GF-D8 (cell line): Measurements from ENCODE around the gene TMEM258.
A peak's percentile ranks its signal among the peaks of the same experiment; 100 is the strongest.

ENCODE experiments used
- DNase-seq: peaks from one replicate; lab custom pipeline; 2025; lab: John Stamatoyannopoulos, UW

The TMEM258 gene

DNA sequence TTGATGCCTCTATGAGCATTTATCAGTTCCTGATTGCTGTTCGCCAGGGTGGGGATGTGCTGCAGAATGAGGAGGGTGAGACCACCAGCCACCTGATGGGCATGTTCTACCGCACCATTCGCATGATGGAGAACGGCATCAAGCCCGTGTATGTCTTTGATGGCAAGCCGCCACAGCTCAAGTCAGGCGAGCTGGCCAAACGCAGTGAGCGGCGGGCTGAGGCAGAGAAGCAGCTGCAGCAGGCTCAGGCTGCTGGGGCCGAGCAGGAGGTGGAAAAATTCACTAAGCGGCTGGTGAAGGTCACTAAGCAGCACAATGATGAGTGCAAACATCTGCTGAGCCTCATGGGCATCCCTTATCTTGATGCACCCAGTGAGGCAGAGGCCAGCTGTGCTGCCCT is 3.1 kb upstream of the TMEM258 start:
- no peak for DNase-seq

DNA sequence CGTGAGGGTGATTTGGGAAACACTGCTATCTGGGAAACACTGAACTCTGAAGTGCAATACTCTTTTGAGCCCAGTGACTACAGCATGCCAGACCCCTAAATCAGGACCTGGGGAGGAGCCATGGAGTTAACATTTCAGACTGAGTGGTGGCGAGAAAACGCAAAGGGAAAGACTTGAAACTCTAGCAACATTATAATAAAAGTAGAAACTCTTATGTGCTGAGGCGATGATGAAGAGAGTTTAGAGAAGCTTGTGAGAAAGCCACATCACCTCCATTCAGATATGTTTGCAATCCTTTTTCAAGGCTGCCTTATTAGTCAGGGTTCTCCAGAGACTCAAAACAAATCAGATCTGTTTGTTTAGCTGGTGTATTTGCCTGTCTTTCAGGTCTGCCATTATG is 2.2 kb upstream of the TMEM258 start:
- DNase-seq, result no peak

DNA sequence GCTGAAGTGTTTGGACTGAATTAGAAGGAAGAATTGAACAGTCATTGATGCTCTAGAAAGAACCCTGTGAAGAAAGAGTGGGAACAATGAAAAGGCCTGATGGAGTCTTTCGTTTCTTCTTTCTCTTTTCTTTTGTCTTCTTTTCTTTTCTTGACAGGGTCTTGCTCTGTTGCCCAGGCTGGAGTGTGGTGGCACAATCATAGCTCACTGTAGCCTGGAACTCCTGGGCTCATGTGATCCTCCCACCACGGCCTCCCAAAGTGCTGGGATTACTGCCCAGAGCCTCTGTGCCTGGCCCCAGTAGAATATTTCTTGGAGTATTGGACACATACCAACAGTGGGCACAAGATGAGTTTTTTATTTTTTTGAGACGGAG is 1.4 kb upstream of the TMEM258 start:
- no peak for DNase-seq

DNA sequence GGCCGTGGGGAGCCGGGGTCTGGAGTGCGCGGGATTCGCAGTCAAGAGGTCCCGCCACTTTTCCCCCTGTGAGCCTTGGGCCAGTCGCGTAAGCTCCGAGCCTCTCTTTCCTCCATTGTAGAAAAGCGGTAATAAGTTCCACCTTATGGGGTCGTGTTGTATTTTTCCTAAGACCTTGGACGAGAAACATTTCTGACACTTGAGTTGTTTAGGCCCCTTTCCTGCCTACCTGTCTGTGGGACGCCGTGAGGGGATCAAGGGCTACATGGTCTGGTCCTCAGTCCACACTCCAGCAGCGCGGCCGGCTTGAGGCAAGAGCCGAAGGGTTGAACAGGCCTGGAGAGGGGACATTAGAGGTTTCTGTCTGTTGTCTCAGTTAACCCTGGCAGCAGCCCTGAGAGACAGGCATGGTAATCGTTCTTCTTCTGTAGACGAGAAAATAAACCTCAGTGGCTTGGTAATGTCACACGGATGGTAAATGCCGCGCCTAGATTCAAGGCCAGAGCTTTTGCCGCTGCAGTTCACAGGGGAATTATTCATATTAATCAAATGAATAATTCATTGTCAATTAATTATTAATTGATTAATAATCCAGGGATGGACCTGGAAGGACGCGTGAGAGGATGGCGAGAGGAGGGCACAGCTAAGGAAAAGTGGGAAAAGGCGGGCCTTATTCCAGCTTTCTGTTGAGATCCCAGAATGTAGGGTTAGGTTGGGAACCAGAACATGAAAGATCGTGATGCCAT is 857 bp upstream of the TMEM258 start:
- no peak for DNase-seq

DNA sequence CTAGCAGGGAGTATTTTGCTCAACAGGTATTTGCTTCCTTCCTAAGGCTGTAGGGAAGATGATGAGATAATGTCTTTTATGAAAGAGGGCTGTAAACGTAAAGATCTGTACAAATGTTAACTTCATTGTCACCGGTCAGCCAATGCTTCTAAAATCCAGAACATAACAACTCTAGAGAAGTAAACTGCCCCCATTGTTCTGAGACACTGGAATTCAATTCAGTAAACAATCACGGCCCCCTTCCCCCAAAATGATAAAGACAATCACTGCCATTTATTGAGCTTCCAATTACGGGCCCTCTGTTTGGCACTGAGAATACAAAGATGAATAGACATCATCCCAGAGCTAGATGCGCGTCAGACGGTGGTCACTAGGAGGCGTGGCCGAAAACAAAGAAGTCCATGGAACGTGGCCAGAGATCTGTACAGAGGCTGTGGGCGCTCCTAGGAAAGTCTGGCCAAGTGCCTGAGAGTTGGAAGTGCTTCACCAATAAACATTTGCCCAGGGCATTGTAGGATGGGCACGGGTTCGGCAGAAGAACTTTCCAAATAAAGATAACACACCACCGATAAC is 576 bp downstream of the TMEM258 start:
- no peak for DNase-seq

DNA sequence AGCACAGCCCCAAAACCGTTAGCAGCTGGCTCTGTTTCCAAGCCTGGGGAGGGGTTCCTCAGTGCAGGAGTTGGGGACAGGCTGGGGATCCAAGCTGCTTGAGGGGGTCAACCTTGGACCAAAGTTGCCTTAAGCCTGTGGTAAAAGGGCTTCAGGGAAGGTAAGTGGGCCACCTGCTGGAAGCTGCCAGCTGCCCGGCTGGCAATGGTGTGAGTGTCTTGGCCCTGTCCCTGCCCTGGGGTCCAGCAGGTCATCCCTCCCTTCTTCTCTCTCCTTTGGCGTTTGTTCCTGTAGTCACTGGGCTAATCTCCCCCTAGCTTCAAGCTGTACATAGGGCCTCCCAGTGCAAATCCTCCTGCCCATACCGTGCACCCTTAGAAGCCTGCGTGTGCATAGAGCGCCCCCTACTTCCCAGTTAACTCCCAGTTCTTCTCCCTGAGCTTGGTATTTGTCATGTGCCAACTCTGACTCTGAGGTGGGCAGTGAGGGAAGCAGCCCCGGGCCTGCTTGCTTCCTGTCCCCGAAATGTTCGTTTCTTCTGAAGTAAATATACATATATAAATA is 4.4 kb downstream of the TMEM258 start:
- no peak for DNase-seq

DNA sequence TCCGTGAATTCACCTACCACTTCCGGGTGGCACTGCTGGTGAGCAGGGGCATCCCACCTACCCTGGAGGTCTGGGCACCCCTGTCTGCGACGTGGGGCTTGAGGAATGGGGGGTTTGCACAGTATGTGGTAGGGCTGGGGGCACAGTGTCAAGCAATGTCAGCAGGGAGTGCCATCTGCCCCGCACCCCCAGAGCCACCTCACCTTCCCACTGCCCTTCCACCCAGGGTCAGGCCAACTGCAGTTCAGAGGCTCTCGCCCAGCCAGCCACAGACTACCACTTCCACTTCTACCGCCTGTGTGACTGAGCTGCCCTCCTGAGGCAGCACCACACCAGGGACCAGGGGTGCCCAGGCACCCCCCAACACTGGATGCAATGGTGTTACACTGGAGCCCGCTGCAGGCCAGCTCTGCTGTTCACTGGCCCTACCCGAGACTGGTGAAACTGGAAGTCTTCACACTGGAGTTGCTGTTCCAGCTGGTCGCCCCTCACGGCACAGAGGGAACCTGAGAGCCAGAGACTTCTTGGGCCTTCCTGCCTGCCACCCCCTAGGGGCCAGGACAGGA is 6.5 kb downstream of the TMEM258 start:
- no peak for DNase-seq

DNA sequence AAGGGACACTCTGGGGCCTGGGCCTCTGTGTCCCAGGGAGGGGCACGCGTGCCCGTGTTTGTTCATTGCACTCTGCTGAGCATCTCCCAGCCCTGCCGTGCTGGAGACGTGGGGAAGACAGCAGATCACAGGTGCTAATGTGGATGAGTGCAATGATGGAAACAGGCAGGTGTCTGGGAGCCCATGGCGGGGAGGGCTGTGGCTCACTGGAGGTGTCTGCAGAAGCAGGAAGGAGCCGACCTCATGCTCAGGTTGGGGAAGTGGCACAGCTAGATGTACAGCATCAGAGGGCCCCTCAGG is 7.9 kb downstream of the TMEM258 start:
- DNase-seq, result no peak

DNA sequence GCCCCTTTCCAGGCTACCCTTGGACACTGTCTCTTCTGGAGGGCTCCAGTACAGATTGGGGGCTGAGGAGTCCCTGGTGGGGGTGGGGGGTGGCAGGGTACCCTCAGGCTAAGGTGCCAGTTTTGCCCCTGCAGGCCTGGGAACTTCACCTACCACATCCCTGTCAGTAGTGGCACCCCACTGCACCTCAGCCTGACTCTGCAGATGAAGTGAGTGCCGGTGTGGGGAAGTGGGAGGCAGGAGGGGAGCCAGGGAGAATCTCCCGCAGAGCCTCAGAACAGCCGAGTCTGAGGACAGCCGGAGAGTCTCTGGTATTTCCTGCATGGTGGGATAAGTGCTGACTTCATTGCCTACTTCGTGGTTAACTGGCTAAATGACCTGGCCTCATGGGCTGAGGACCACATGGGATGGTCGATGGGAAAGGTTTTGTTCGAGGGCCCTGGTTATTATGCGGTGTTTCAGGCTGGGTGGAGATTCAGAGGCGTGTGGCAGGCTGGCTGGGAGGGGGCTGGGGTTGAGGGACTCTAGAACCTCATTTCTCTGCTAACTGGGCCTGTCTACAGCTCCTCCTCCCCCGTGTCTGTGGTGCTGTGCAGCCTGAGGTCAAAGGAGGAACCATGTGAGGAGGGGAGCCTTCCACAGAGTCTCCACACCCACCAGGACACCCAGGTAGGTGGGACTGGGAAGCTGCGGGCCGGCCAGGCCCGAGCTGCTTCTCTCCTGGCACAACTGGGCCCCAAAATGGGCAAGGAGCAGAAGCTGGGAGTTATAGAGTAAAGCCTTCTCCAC is 8.5 kb downstream of the TMEM258 start:
- DNase-seq, result no peak

DNA sequence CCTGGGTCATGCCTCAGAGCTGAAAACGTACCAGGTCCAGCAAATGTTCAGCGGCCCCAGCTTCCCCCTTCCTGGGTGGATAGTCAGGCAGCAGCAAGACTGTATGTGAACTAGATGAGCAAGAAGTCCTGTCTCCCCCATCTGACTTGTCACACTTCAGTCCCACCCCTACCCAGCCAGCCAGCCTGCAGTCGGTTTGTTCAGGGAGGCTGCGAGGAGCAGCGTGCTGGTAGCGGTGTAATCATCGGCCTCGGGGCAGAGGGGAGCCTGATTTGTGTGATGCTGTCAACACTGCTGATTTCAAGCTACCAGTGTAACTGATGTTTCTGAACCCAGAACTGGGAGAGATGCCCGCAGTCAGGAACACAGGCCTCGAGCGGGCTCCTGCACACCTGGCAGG is 9.6 kb downstream of the TMEM258 start:
- no peak for DNase-seq

DNA sequence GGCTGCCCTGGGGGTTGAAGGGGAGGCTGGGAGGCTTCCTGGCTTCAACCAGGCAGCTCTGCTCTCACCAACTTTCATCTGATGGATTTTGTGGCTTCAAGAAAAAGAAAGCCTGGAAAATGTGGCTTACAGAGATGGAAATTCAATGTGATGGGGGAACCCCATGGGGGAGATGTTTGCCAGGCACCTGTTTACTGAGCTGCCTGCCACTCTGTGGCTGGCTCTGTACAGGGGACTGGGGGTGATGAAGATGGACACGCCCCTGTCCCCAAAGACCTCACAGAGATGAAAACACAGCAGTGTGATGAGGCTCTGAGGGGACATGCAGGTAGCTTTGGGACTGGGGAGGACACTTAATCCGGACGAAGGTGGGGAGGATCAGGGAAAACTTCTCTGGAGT is 10.1 kb downstream of the TMEM258 start:
- DNase-seq, result no peak

DNA sequence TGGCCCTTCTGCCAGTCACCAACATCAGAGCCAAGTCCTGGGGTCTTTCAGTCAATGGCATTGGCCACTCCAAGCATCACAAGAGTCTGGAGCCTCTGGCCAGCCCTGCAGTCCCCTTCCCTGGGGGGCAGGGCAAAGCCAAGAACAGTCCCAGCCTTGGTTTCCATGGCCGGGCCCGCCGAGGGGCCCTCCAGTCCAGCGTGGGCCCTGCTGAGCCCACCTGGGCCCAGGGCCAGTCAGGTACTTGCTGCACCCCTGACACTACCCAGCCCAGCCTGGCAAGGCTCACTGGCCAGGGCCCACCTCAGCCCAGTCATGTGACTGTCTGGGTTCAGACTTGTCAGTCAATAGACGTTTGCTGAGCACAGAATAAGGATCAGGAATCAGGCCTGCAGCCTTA is 10.8 kb downstream of the TMEM258 start:
- DNase-seq, result no peak

DNA sequence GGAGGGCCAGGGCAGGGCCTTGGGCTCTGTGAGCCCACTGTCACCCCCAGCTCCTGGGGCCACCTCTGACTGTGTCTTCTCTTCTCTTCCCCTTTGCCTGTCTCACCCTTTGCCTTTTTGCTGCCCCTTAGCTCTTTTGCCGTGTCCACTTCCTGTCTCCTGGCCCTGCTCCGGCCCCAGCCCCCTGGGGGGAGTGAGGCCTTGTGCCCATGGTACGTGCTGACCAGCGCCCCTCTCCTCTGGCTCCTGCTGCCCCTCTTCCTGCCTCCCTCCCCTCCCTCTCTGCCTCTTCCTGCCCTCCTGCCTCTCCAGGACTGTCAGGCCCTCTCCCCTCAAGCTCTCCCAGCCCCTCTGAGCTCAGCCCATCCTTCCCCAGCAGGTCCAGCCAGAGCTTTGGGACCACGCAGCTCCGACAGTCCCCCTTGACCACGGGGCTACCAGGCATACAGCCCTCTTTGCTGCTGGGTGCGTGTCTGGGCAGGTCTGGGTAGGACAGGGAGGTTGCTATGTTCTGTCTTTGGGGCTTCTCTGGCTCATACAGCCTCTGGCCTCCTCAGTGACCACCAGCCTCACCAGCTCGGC is 11.7 kb downstream of the TMEM258 start:
- DNase-seq, result no peak

DNA sequence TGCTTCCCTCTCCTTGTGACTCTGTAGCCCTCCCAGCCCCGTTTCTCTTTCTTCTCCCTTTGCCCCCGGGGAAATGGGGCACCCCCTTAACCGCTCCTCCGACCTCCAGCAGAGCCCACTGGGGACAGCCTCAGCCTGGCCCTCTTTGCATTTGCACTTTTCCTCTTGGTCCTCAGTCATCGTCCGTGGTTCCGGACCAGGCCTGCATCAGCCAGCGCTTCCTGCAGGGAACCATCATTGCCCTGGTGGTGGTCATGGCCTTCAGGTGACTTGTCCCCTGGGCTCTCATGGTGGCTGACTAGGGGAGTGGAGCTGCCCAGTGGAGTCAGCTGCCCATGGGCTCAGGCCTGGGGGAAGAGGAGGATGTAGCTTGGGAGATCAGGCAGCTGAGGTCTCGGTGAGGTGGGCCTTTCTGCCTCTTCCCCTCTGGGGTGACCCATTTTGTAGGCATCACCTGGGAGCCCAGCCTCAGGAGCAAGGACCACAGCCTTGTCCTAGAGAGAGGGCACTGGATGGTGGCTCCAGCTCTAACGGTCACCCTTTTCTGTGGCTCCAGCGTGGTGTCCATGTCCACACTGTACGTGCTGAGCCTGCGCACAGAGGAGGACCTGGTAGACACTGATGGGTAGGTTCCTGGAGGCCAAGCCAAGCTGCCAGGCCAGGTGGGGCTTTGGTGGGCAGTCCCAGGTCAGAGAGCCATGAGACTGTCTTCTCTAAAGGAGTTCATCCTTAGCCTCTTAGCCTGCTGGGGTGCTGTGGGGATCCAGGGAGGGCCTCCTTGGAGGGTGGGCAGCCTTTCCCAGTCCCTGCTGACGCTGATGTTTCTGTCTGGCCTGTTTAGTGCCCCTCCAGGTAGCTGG is 12.5 kb downstream of the TMEM258 start:
- no peak for DNase-seq

DNA sequence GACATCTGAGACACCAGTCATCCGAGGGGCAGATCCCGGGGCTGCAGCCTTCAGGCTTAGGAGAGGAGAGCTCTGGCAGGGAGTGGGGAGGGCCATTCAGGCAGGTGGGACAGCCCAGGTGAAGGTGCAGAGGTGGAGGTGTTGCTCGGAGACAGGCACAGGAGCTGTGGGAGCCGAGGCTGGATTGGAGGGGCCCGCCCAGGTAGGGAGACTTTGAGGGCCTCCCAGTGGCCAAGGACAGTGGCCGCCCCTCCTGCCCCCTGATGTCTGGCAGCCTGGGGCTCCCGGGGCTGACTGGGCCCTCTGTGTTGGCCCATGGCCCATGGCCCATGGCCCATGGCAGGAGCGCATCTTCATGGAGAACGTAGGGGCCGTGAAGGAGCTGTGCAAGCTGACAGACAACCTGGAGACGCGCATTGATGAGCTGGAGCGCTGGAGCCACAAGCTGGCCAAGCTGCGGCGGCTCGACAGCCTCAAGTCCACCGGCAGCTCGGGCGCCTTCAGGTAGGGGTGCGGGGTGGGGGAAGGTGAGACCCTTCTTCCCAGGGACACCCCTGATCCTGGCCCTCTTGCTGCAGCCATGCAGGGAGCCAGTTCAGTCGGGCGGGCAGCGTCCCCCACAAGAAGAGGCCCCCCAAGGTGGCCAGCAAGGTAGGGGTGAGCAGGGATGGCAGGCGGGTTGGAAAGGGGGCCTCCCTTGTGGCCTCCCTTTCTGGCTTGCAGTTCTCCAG is 13.3 kb downstream of the TMEM258 start:
- no peak for DNase-seq

DNA sequence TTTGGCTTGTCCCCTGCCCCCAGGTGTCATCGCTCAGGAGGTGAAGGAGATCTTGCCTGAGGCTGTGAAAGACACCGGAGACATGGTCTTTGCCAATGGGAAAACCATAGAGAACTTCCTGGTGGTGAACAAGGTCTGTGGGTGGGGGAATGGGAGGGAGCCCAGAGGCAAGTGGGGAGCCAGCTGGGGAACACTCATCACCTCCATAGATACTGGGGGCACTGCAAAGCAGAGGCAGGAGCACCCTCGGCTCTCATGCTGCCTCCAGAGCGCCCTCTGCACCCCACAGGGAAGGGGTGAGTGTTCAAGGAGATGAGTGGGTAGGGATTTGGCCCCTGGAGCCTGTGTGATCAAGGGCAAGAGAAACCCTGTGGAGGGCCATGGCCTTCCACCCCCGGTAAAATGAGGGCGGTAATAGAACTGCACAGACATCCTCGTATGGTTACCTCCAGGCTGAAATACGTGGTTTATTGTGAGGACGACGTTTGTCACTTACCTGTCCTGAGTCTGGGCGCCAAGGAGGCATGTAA is 14.0 kb downstream of the TMEM258 start:
- no peak for DNase-seq

DNA sequence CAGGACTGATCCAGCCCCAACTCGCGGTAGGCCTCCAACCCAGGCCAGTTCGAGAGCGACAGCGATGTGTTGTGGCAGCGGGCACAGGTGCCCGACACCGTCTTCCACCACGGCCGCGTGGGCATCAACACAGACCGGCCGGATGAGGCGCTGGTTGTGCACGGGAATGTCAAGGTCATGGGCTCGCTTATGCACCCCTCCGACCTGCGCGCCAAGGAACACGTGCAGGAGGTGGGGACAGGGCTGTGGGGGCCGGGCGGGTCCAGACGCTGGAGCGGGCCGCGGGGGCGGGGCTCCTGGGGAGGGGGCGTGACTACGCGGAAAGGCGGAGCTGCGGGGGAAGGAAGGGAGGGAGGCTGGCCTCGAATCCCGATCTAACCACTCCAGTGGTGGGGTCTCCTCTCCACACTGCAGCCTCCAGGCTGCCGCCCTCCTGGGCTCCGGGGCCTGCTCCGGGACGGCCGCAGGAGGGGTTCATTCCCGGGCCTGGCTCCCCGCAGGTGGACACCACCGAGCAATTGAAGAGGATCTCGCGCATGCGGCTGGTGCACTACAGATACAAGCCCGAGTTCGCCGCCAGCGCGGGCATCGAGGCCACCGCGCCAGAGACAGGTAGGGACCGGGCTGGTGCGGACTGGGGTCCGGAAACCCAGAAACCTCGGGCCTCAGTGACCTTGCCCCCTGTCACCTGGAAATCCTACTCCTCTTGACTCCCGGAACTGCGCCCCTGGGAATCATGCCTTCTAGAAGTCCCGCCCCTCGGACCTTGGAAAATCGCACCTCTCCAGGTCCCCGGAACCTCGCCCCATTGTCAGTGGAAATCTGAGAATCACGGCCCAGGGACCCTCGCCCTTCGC is 14.9 kb downstream of the TMEM258 start:
- DNase-seq, result no peak

DNA sequence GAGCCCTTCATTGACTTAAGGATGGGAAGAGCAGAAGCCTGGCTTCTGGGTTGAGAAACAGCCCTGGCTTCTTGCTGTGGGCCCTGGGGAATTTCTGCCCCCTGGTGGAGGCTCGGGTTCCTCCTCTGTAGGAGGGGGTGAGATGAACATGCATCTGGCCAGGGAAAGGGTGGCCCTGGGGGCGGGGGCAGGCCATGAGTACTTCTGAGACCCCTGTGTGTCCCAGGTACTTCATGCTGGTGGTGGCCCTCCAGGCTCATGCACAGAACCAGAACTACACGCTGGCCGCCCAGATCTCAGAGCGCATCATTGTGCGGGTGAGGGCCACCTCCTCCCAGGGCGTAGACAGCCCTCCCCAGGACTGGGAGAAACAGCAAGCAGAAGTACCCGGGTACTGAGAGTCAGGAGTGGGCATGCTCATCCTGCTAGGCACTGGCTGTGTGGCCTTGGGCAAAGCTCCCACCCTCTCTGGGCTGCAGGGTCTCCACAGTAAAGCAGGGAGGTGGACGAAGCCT is 15.8 kb downstream of the TMEM258 start:
- DNase-seq, result peak; percentile 32
